H9 (cell line): ENCODE results near the gene DOCK2. TPM values are rescaled to one million over a fixed set of nuclear protein-coding genes. Genes with fewer than 3 reads are reported as not detected.

Experiments used
- DNase-seq: peaks from one replicate; pipeline ENCODE4 v3.0.0-alpha.2; 2017
- H2AFZ ChIP-seq: one replicate; pipeline ENCODE4 v1.6.1; 2013; ENCODE audit warnings: mild to moderate bottlenecking, low read length, control low read depth, moderate library complexity
- H2AK5ac ChIP-seq: 2 replicates; pipeline ENCODE4 v1.6.1; 2013; ENCODE audit warnings: low read length, control low read depth, mixed read lengths; ENCODE audit not compliant: insufficient read length
- H2BK120ac ChIP-seq: one replicate; pipeline ENCODE4 v1.6.1; 2013; ENCODE audit warnings: low read depth, mild to moderate bottlenecking, low read length, control low read depth, inconsistent platforms; ENCODE audit not compliant: poor library complexity, severe bottlenecking
- H2BK12ac ChIP-seq: 2 replicates; pipeline ENCODE4 v1.6.1; 2013; ENCODE audit warnings: low read length, control low read depth, mixed read lengths, low read depth; ENCODE audit not compliant: insufficient read length
- H2BK15ac ChIP-seq: 2 replicates; pipeline ENCODE4 v1.6.1; 2013; ENCODE audit warnings: low read depth, low read length, control low read depth
- H2BK20ac ChIP-seq: one replicate; pipeline ENCODE4 v1.6.1; 2013; ENCODE audit warnings: low read depth, mild to moderate bottlenecking, low read length, control low read depth, inconsistent platforms; ENCODE audit not compliant: poor library complexity, severe bottlenecking
- H2BK5ac ChIP-seq: 2 replicates; pipeline ENCODE4 v1.6.1; 2013; ENCODE audit warnings: low read length, control low read depth, mixed read lengths; ENCODE audit not compliant: insufficient read length
- H3K14ac ChIP-seq: 2 replicates; pipeline ENCODE4 v1.6.1; 2013; ENCODE audit warnings: low read length, control low read depth; ENCODE audit not compliant: insufficient read depth
- H3K18ac ChIP-seq: 2 replicates; pipeline ENCODE4 v1.6.1; 2013; ENCODE audit warnings: low read depth, mild to moderate bottlenecking, mixed read lengths, low read length, control low read depth; ENCODE audit not compliant: insufficient read length
- H3K23ac ChIP-seq: 2 replicates; pipeline ENCODE4 v1.6.1; 2013; ENCODE audit warnings: low read length, control low read depth, mixed read lengths, low read depth; ENCODE audit not compliant: insufficient read length
- H3K23me2 ChIP-seq: 2 replicates; pipeline ENCODE4 v1.6.1; 2013; ENCODE audit warnings: low read depth, mild to moderate bottlenecking, mixed read lengths, low read length, control low read depth; ENCODE audit not compliant: insufficient read length, poor library complexity, severe bottlenecking
- H3K27ac ChIP-seq: 2 replicates; pipeline ENCODE4 v1.5.1; 2013; ENCODE audit warnings: low read length, control low read depth, mixed read lengths, low read depth; ENCODE audit not compliant: insufficient read length
- H3K27me3 ChIP-seq: 2 replicates; pipeline ENCODE4 v1.6.1; 2013; ENCODE audit warnings: low read length, control low read depth, inconsistent platforms; ENCODE audit not compliant: insufficient read depth
- H3K4ac ChIP-seq: 2 replicates; pipeline ENCODE4 v1.6.1; 2013; ENCODE audit warnings: low read depth, mild to moderate bottlenecking, control low read depth, inconsistent platforms, low read length, moderate library complexity
- H3K4me1 ChIP-seq: 2 replicates; pipeline ENCODE4 v1.6.1; 2013; ENCODE audit warnings: low read length, control low read depth, inconsistent platforms; ENCODE audit not compliant: insufficient read depth
- H3K4me2 ChIP-seq: 2 replicates; pipeline ENCODE4 v1.6.1; 2013; ENCODE audit warnings: low read length, control low read depth, mixed read lengths; ENCODE audit not compliant: insufficient read length, insufficient read depth
- H3K56ac ChIP-seq: 2 replicates; pipeline ENCODE4 v1.6.1; 2013; ENCODE audit warnings: low read depth, mild to moderate bottlenecking, mixed read lengths, low read length, control low read depth; ENCODE audit not compliant: insufficient read length
- H3K79me1 ChIP-seq: 2 replicates; pipeline ENCODE4 v1.6.1; 2013; ENCODE audit warnings: low read depth, mild to moderate bottlenecking, moderate library complexity, low read length, control low read depth, inconsistent platforms; ENCODE audit not compliant: insufficient read depth, poor library complexity, severe bottlenecking
- H3K79me2 ChIP-seq: 2 replicates; pipeline ENCODE4 v1.6.1; 2013; ENCODE audit warnings: low read length, control low read depth, inconsistent platforms; ENCODE audit not compliant: insufficient read depth
- H3K9ac ChIP-seq: 2 replicates; pipeline ENCODE4 v1.6.1; 2013; ENCODE audit warnings: low read length, control low read depth, mixed read lengths; ENCODE audit not compliant: insufficient read length; ENCODE audit errors: extremely low read depth
- H3K9me3 ChIP-seq: one replicate; pipeline ENCODE4 v1.6.1; 2013; ENCODE audit warnings: low read depth, low read length, inconsistent platforms; ENCODE audit not compliant: control insufficient read depth
- H3T11ph ChIP-seq: one replicate; pipeline ENCODE4 v1.6.1; 2013; ENCODE audit warnings: mild to moderate bottlenecking, low read length, control low read depth, inconsistent platforms
- H4K20me1 ChIP-seq: one replicate; pipeline ENCODE4 v1.6.1; 2013; ENCODE audit not compliant: control insufficient read depth, insufficient read length, insufficient read depth
- H4K5ac ChIP-seq: 2 replicates; pipeline ENCODE4 v1.6.1; 2013; ENCODE audit warnings: low read depth, mild to moderate bottlenecking, mixed read lengths, low read length, control low read depth; ENCODE audit not compliant: insufficient read length
- H4K8ac ChIP-seq: replicated peaks from 2 replicates; pipeline ENCODE4 v1.6.1; 2013; ENCODE audit warnings: low read length, control low read depth, mixed read lengths, low read depth; ENCODE audit not compliant: insufficient read length
- H4K91ac ChIP-seq: 2 replicates; pipeline ENCODE4 v1.6.1; 2013; ENCODE audit warnings: low read depth, mild to moderate bottlenecking, moderate library complexity, mixed read lengths, low read length, control low read depth; ENCODE audit not compliant: insufficient read length
- H3K27ac Mint-ChIP-seq, 3 experiments: 2 replicates in 2 of 3; 3 replicates in 1 of 3; pipeline ENCODE4 v1.8.0; 2020 to 2021; ENCODE audit warnings: mixed read lengths in 3 of 3, mild to moderate bottlenecking in 1 of 3, moderate library complexity in 1 of 3
- H3K27me3 Mint-ChIP-seq: 2 replicates; pipeline ENCODE4 v1.8.0; 2021; ENCODE audit warnings: low read depth, mild to moderate bottlenecking, moderate library complexity, mixed read lengths
- H3K36me3 Mint-ChIP-seq, 3 experiments: 2 replicates in 2 of 3; 3 replicates in 1 of 3; pipeline ENCODE4 v1.8.0; 2020 to 2021; ENCODE audit warnings: low read depth in 3 of 3, mixed read lengths in 3 of 3; ENCODE audit not compliant: insufficient read depth in 1 of 3
- H3K4me1 Mint-ChIP-seq, 2 experiments: 2 replicates each; pipeline ENCODE4 v1.8.0; 2020; ENCODE audit warnings: mixed read lengths in 2 of 2
- H3K4me3 Mint-ChIP-seq, 2 experiments: 2 replicates in 1 of 2; 3 replicates in 1 of 2; pipeline ENCODE4 v1.8.0; 2020 to 2021; ENCODE audit warnings: mild to moderate bottlenecking in 2 of 2, mixed read lengths in 2 of 2, moderate library complexity in 1 of 2
- H3K9me3 Mint-ChIP-seq, 2 experiments: 2 replicates in 1 of 2; 3 replicates in 1 of 2; pipeline ENCODE4 v1.8.0; 2020; ENCODE audit warnings: mild to moderate bottlenecking in 2 of 2, mixed read lengths in 2 of 2, moderate library complexity in 1 of 2
- CTCF ChIP-seq: fragments of 200-600 bp; sonication (generic); conservative IDR thresholded peaks from 3 replicates; pipeline ENCODE4 v1.8.0; 2021; ENCODE audit warnings: antibody characterized with exemption, mild to moderate bottlenecking
- WGBS: extraction: QIAGEN DNeasy Blood & Tissue Kit; methylation state at CpG from one replicate; pipeline ENCODE4 v1.1.7; 2013; ENCODE audit warnings: missing lambda C conversion rate, low lambda C conversion rate, mixed read lengths; ENCODE audit not compliant: insufficient read length; ENCODE audit errors: extremely low coverage; 5-methylcytosine and 5-hydroxymethylcytosine counted together
- total RNA-seq: library from RNA; stranded (reverse); gene quantifications from 2 replicates; pipeline ENCODE4 v1.2.1, GENCODE V29; 2021

DOCK2 gene
- total RNA-seq, 1 experiment from 2014 or later: 7.8 TPM

GRCh38 chr5:169817031-169817430 lies 180.0 kb downstream of the DOCK2 start:
- H3K23ac ChIP-seq: no peak overlapping the region
- peaks cover 7 to 14% of the 10 kb centered on the region in 2 experiments for H3K4me1 Mint-ChIP-seq
- H4K91ac ChIP-seq: no peak overlapping the region

More at GRCh38 chr5:169817031-169817430, 180.0 kb downstream of the DOCK2 start:
- Histone ChIP-seq H3K79me1 (no peaks in the 10 kb centered on the region), H3K4me2 (no peak overlapping the region), H3K18ac (no peak overlapping the region), H3T11ph (no peak overlapping the region), H3K9ac (no peak overlapping the region), H4K8ac (no peak overlapping the region), H3K56ac (no peak overlapping the region), H2AK5ac (no peak overlapping the region), H2BK5ac (no peak overlapping the region), H4K20me1 (no peaks in the 10 kb centered on the region), H3K9me3 (no peaks in the 10 kb centered on the region), H3K23me2 (no peaks in the 10 kb centered on the region), H3K14ac (no peak overlapping the region), H2BK20ac (no peak overlapping the region), H3K4me1 (peaks cover 3% of the 10 kb centered on the region; the same call in 1 of the 2 replicates), H2AFZ (no peak overlapping the region), H2BK12ac (no peak overlapping the region), H3K27me3 (no peaks in the 10 kb centered on the region), H2BK15ac (no peak overlapping the region), H4K5ac (no peak overlapping the region), H2BK120ac (no peak overlapping the region), H3K4ac (no peak overlapping the region), H3K79me2 (no peaks in the 10 kb centered on the region), H3K27ac (no peak overlapping the region)
- Mint-ChIP-seq H3K9me3 (peaks cover 5 to 10% of the 10 kb centered on the region in 2 experiments), H3K27ac (no peak overlapping the region), H3K4me3 (no peak overlapping the region), H3K36me3 (peaks cover 2 to 13% (median 3%) of the 10 kb centered on the region in 3 experiments; a peak in 6 of 7 replicates), H3K27me3 (peaks cover 8% of the 10 kb centered on the region; the same call in 1 of the 2 replicates)
- no peak for DNase-seq
- no peak for TF ChIP-seq CTCF
- WGBS: no CpG with 5 or more reads among the region's 2 CpGs
